Peyer's patch (tissue), 4 donors: Measurements from ENCODE around the gene CHSY3. TPM values are rescaled to one million over a fixed set of nuclear protein-coding genes. Genes with fewer than 3 reads are reported as not detected.

Experiments used
- DNase-seq, 3 donors: peaks; one replicate each; pipeline ENCODE4 v3.0.0-alpha.2; 2017 to 2019
- H3K27ac ChIP-seq, 4 donors: fragments of 200-600 bp; sonication (generic); one replicate each; pipeline ENCODE4 v1.5.1; 2016 to 2019
- H3K27me3 ChIP-seq, 2 donors: fragments of 200-600 bp; sonication (generic); one replicate each; pipeline ENCODE4 v1.5.1; 2019
- H3K36me3 ChIP-seq, 3 donors: fragments of 200-600 bp; sonication (generic); one replicate each; pipeline ENCODE4 v1.5.1; 2016 to 2019
- H3K4me1 ChIP-seq, 4 donors: fragments of 200-600 bp; sonication (generic); one replicate each; pipeline ENCODE4 v1.5.1; 2016 to 2019
- H3K4me3 ChIP-seq, 4 donors: fragments of 200-600 bp; sonication (generic); 1 replicate in 3 of 4; 2 replicates in 1 of 4; pipeline ENCODE4 v1.5.1; 2016 to 2019; ENCODE audit warnings: mild to moderate bottlenecking in 1 of 4
- H3K9me3 ChIP-seq, 4 donors: fragments of 200-600 bp; sonication (generic); one replicate each; pipeline ENCODE4 v1.5.1; 2016 to 2019; ENCODE audit warnings: mild to moderate bottlenecking in 1 of 4
- CTCF ChIP-seq, 6 experiments: fragments of 450-650 bp in 4 of 6; fragments of 200-600 bp in 2 of 6; sonication (generic) in 1 of 6; IDR thresholded peaks; one replicate each; pipeline ENCODE4 v1.5.1; 2017 to 2019; ENCODE audit warnings: antibody characterized with exemption in 6 of 6, mild to moderate bottlenecking in 3 of 6, moderate library complexity in 1 of 6
- POLR2A ChIP-seq, 2 donors: fragments of 450-650 bp; IDR thresholded peaks; one replicate each; pipeline ENCODE4 v1.5.1; 2017; ENCODE audit warnings: antibody characterized with exemption in 2 of 2, mild to moderate bottlenecking in 2 of 2, moderate library complexity in 2 of 2
- total RNA-seq, 4 donors: library from RNA; depleted of rRNA; stranded (reverse); fragments of >200 nt; gene quantifications; one replicate each; pipeline ENCODE4 v1.1.0, GENCODE V29; 2016

Gene CHSY3
- total RNA-seq, 4 donors from 2014 or later, result 0.35 to 2.5 (median 1.4) TPM

- TF ChIP-seq POLR2A (IDR thresholded peaks at IDR 0.05) (no peak), CTCF (IDR thresholded peaks at IDR 0.05) (no peak)
Measured at GRCh38 chr5:130037905-130038304, 133.6 kb downstream of the CHSY3 start.

GRCh38 chr5:130043834-130044233 lies 139.6 kb downstream of the CHSY3 start:
- no peak for DNase-seq
- Histone ChIP-seq H3K27ac (no peak overlapping the region), H3K4me1 (no peaks in the 10 kb centered on the region), H3K36me3 (no peaks in the 10 kb centered on the region), H3K27me3 (no peaks in the 10 kb centered on the region), H3K9me3 (no peaks in the 10 kb centered on the region), H3K4me3 (no peak overlapping the region)
- TF ChIP-seq CTCF (IDR thresholded peaks at IDR 0.05), result no peak

More at GRCh38 chr5:130037905-130038304, 133.6 kb downstream of the CHSY3 start:
- no peak overlapping the region for H3K4me3 ChIP-seq
- DNase-seq, result no peak
- H3K27me3 ChIP-seq, result no peaks in the 10 kb centered on the region
- no peaks in the 10 kb centered on the region for H3K36me3 ChIP-seq
- no peaks in the 10 kb centered on the region for H3K9me3 ChIP-seq
- no peaks in the 10 kb centered on the region for H3K4me1 ChIP-seq
- H3K27ac ChIP-seq, result no peak overlapping the region

- no peak overlapping the region for H3K27ac ChIP-seq
- no peaks in the 10 kb centered on the region for H3K4me1 ChIP-seq
- no peak for DNase-seq
- no peak overlapping the region for H3K4me3 ChIP-seq
- no peaks in the 10 kb centered on the region for H3K36me3 ChIP-seq
- H3K27me3 ChIP-seq, result no peaks in the 10 kb centered on the region
- no peaks in the 10 kb centered on the region for H3K9me3 ChIP-seq
- TF ChIP-seq POLR2A (IDR thresholded peaks at IDR 0.05) (no peak), CTCF (IDR thresholded peaks at IDR 0.05) (no peak)
Measured at GRCh38 chr5:130045334-130045733, 141.1 kb downstream of the CHSY3 start.

- no peaks in the 10 kb centered on the region for H3K36me3 ChIP-seq
- DNase-seq, result no peak
- no peaks in the 10 kb centered on the region for H3K4me1 ChIP-seq
- H3K27ac ChIP-seq, result no peak overlapping the region
- H3K9me3 ChIP-seq, result no peaks in the 10 kb centered on the region
- no peak for TF ChIP-seq CTCF (IDR thresholded peaks at IDR 0.05)
- TF ChIP-seq POLR2A (IDR thresholded peaks at IDR 0.05), result no peak
- H3K4me3 ChIP-seq, result no peak overlapping the region
- no peaks in the 10 kb centered on the region for H3K27me3 ChIP-seq
Measured at GRCh38 chr5:130050585-130050984, 146.3 kb downstream of the CHSY3 start.

- no peak for DNase-seq
- Histone ChIP-seq H3K9me3 (no peaks in the 10 kb centered on the region), H3K4me1 (no peaks in the 10 kb centered on the region), H3K27ac (no peak overlapping the region), H3K4me3 (no peak overlapping the region), H3K27me3 (no peaks in the 10 kb centered on the region), H3K36me3 (no peaks in the 10 kb centered on the region)
- TF ChIP-seq POLR2A (IDR thresholded peaks at IDR 0.05), result no peak
- no peak for TF ChIP-seq CTCF (IDR thresholded peaks at IDR 0.05)
Measured at GRCh38 chr5:130052752-130053151, 148.5 kb downstream of the CHSY3 start.

- DNase-seq, result no peak
- no peak for TF ChIP-seq POLR2A (IDR thresholded peaks at IDR 0.05)
- TF ChIP-seq CTCF (IDR thresholded peaks at IDR 0.05), result no peak
- H3K4me3 ChIP-seq, result no peak overlapping the region
Measured at GRCh38 chr5:130055572-130055971, 151.3 kb downstream of the CHSY3 start.

More at GRCh38 chr5:130055572-130055971, 151.3 kb downstream of the CHSY3 start:
- Histone ChIP-seq H3K27me3 (no peaks in the 10 kb centered on the region), H3K36me3 (no peaks in the 10 kb centered on the region), H3K9me3 (no peaks in the 10 kb centered on the region), H3K27ac (no peak overlapping the region), H3K4me1 (no peaks in the 10 kb centered on the region)
